Caco-2 (cell line): ENCODE measurements around the gene KRTAP29-1. TPM values are rescaled to one million over a fixed set of nuclear protein-coding genes. Genes with fewer than 3 reads are reported as not detected.

Experiments
- BruUV-seq: library from RNA; stranded (reverse); fragments of 400-500 nt; replicated peaks from 2 replicates; lab custom pipeline; 2021; lab: Mats Ljungman, UMichigan
- CTCF ChIA-PET: fragments of 300-600 bp; sonication (Branson Sonifier 250); formaldehyde crosslinking; loops from one replicate; lab custom pipeline; 2022; ENCODE audit warnings: antibody characterized with exemption; lab: Charles Lee
- POLR2A ChIA-PET: fragments of 300-600 bp; sonication (Branson Sonifier 250); formaldehyde crosslinking; loops from one replicate; lab custom pipeline; 2022; ENCODE audit warnings: antibody characterized with exemption; lab: Charles Lee
- DNase-seq, 2 experiments: peaks; one replicate each; pipeline versions ENCODE4 v3.0.0 to v3.0.0-alpha.2; 2020 to 2022
- H3K27me3 ChIP-seq: replicated peaks from 2 replicates; pipeline ENCODE4 v1.6.0; 2011; ENCODE audit warnings: low read length; ENCODE audit not compliant: control insufficient read depth, insufficient read depth
- H3K36me3 ChIP-seq: 2 replicates; pipeline ENCODE4 v1.5.1; 2011; ENCODE audit warnings: low read length; ENCODE audit not compliant: control insufficient read depth, insufficient read depth
- H3K4me1 ChIP-seq: fragments of 250-450 bp; sonication (Bioruptor Pico); 2 replicates; pipeline ENCODE4 v1.5.1; 2020; ENCODE audit warnings: mild to moderate bottlenecking
- H3K4me3 ChIP-seq: 2 replicates; pipeline ENCODE4 v1.5.1; 2011; ENCODE audit warnings: low read depth, mild to moderate bottlenecking, control low read depth, low read length
- H3K9me3 ChIP-seq: fragments of 250-450 bp; sonication (Bioruptor Pico); 2 replicates; pipeline ENCODE4 v1.5.1; 2020; ENCODE audit warnings: mild to moderate bottlenecking, moderate library complexity
- H3K27ac Mint-ChIP-seq: one replicate; pipeline ENCODE4 v1.8.0; 2022; ENCODE audit warnings: mixed read lengths; ENCODE audit not compliant: unreplicated experiment
- H3K27me3 Mint-ChIP-seq: one replicate; pipeline ENCODE4 v1.8.0; 2022; ENCODE audit warnings: mixed read lengths; ENCODE audit not compliant: insufficient read depth, unreplicated experiment
- H3K36me3 Mint-ChIP-seq: one replicate; pipeline ENCODE4 v1.8.0; 2022; ENCODE audit warnings: mild to moderate bottlenecking, mixed read lengths; ENCODE audit not compliant: insufficient read depth, unreplicated experiment
- H3K4me1 Mint-ChIP-seq: one replicate; pipeline ENCODE4 v1.8.0; 2022; ENCODE audit warnings: low read depth, mixed read lengths; ENCODE audit not compliant: unreplicated experiment
- H3K4me3 Mint-ChIP-seq: one replicate; pipeline ENCODE4 v1.8.0; 2022; ENCODE audit warnings: mild to moderate bottlenecking, moderate library complexity, mixed read lengths; ENCODE audit not compliant: unreplicated experiment
- H3K9me3 Mint-ChIP-seq: one replicate; pipeline ENCODE4 v1.8.0; 2022; ENCODE audit warnings: mixed read lengths; ENCODE audit not compliant: unreplicated experiment
- intact Hi-C: fragments of 100-400 bp; cut with micrococcal nuclease; formaldehyde crosslinking; loops from one replicate; pipeline ENCODE4 v1.10.0; 2022; ENCODE audit not compliant: unreplicated experiment
- total RNA-seq: library from RNA; stranded (reverse); gene quantifications from 2 replicates; pipeline ENCODE4 v1.2.3, GENCODE V29; 2022
- TF ChIP-seq, protein P1 (sequence below), 2 experiments: fragments of 200-600 bp in 1 of 2; IDR thresholded peaks; 1 replicate in 1 of 2; 2 replicates in 1 of 2; pipeline versions ENCODE4 v1.5.1 to v1.8.0; 2011 to 2022; ENCODE audit warnings: antibody characterized with exemption in 1 of 2, control low read depth in 1 of 2, inconsistent platforms in 1 of 2, low read depth in 1 of 2, low read length in 1 of 2, mild to moderate bottlenecking in 1 of 2, moderate library complexity in 1 of 2; ENCODE audit not compliant: insufficient read depth in 1 of 2, severe bottlenecking in 1 of 2, unreplicated experiment in 1 of 2

The KRTAP29-1 gene
- total RNA-seq, 1 experiment from 2014 or later = not detected

GRCh38 chr17:41339571-41340172, 37.0 kb upstream of the KRTAP29-1 start:
- no peaks in the 10 kb centered on the region for H3K27me3 ChIP-seq
- POLR2A ChIA-PET = no interaction called here
- H3K27me3 Mint-ChIP-seq = no peaks in the 10 kb centered on the region
- no peaks in the 10 kb centered on the region for H3K4me1 Mint-ChIP-seq
- H3K27ac Mint-ChIP-seq = no peak overlapping the region
- no peaks in the 10 kb centered on the region for H3K9me3 ChIP-seq
- H3K36me3 Mint-ChIP-seq = no peaks in the 10 kb centered on the region
- H3K4me1 ChIP-seq = no peaks in the 10 kb centered on the region
- no TSS peak for BruUV-seq
- CTCF ChIA-PET = no interaction called here
- H3K36me3 ChIP-seq = no peaks in the 10 kb centered on the region
- no peak for DNase-seq
- no peak overlapping the region for H3K4me3 Mint-ChIP-seq
- intact Hi-C loops = no loop called here
- peaks cover 10% of the 10 kb centered on the region for H3K9me3 Mint-ChIP-seq
- TF ChIP-seq, protein P1, sequence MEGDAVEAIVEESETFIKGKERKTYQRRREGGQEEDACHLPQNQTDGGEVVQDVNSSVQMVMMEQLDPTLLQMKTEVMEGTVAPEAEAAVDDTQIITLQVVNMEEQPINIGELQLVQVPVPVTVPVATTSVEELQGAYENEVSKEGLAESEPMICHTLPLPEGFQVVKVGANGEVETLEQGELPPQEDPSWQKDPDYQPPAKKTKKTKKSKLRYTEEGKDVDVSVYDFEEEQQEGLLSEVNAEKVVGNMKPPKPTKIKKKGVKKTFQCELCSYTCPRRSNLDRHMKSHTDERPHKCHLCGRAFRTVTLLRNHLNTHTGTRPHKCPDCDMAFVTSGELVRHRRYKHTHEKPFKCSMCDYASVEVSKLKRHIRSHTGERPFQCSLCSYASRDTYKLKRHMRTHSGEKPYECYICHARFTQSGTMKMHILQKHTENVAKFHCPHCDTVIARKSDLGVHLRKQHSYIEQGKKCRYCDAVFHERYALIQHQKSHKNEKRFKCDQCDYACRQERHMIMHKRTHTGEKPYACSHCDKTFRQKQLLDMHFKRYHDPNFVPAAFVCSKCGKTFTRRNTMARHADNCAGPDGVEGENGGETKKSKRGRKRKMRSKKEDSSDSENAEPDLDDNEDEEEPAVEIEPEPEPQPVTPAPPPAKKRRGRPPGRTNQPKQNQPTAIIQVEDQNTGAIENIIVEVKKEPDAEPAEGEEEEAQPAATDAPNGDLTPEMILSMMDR (IDR thresholded peaks at IDR 0.05; ENCODE audit: insufficient read depth in 1 of 2, low read depth in 1 of 2, low read length in 1 of 2, severe bottlenecking in 1 of 2, unreplicated experiment in 1 of 2) = no peak
- no peak overlapping the region for H3K4me3 ChIP-seq

- no peak overlapping the region for H3K27ac Mint-ChIP-seq
- H3K9me3 Mint-ChIP-seq = peaks cover 10% of the 10 kb centered on the region
- ChIA-PET POLR2A (no interaction called here), CTCF (no interaction called here)
- no TSS peak for BruUV-seq
- H3K36me3 Mint-ChIP-seq = no peaks in the 10 kb centered on the region
- Histone ChIP-seq H3K4me3 (no peak overlapping the region), H3K4me1 (no peaks in the 10 kb centered on the region), H3K9me3 (no peaks in the 10 kb centered on the region), H3K27me3 (no peaks in the 10 kb centered on the region), H3K36me3 (no peaks in the 10 kb centered on the region)
- TF ChIP-seq, protein P1 (IDR thresholded peaks at IDR 0.05; ENCODE audit: insufficient read depth in 1 of 2, low read depth in 1 of 2, low read length in 1 of 2, severe bottlenecking in 1 of 2, unreplicated experiment in 1 of 2) = no peak
- intact Hi-C loops = no loop called here
- no peaks in the 10 kb centered on the region for H3K4me1 Mint-ChIP-seq
- H3K4me3 Mint-ChIP-seq = no peak overlapping the region
- DNase-seq = no peak
- H3K27me3 Mint-ChIP-seq = no peaks in the 10 kb centered on the region
Measured at GRCh38 chr17:41338961-41339485, 36.4 kb upstream of the KRTAP29-1 start.

GRCh38 chr17:41335747-41336146, 33.1 kb upstream of the KRTAP29-1 start:
- Histone ChIP-seq H3K4me1 (no peaks in the 10 kb centered on the region), H3K9me3 (no peaks in the 10 kb centered on the region), H3K36me3 (no peaks in the 10 kb centered on the region), H3K27me3 (no peaks in the 10 kb centered on the region), H3K4me3 (no peak overlapping the region)
- TF ChIP-seq, protein P1 (IDR thresholded peaks at IDR 0.05; ENCODE audit: insufficient read depth in 1 of 2, low read depth in 1 of 2, low read length in 1 of 2, severe bottlenecking in 1 of 2, unreplicated experiment in 1 of 2) = no peak
- no peak overlapping the region for H3K4me3 Mint-ChIP-seq
- ChIA-PET POLR2A (no interaction called here), CTCF (no interaction called here)
- no TSS peak for BruUV-seq
- no peak for DNase-seq
- intact Hi-C loops = no loop called here
- no peaks in the 10 kb centered on the region for H3K4me1 Mint-ChIP-seq
- H3K9me3 Mint-ChIP-seq = no peaks in the 10 kb centered on the region
- no peak overlapping the region for H3K27ac Mint-ChIP-seq
- no peaks in the 10 kb centered on the region for H3K27me3 Mint-ChIP-seq
- H3K36me3 Mint-ChIP-seq = no peaks in the 10 kb centered on the region
